ENCODE results near the gene LHPP. TPM values are rescaled to one million over a fixed set of nuclear protein-coding genes. Genes with fewer than 3 reads are reported as not detected.
A peak's percentile ranks its signal among the peaks of the same experiment; 100 is the strongest.

The LHPP gene
- total and polyA plus RNA-seq, 11 donors: 5.6 to 23.5 (median 13.2) TPM

DNA sequence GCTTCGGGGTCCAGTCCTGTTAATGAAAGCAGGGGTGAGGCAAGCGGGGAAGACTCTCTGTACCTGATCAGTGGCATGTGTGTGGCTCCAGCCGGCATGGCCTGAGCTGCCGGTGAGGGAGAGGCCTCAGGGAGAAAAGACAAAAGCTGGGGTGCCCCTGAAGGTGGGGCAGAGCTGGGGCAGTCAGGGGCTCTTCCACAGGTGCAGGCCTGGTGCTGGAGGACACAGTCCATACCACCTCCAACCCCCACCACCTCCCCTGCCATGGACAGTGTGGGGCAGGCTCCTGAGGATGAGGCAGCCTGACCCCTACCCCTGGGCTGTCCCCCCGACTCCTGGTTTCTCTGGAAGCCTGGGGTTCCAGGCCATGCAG is 129.5 kb downstream of the LHPP start:
- ATAC-seq: no peak
- no peak for TF ChIP-seq POLR2A (IDR thresholded peaks at IDR 0.05)
- TF ChIP-seq, protein P1, sequence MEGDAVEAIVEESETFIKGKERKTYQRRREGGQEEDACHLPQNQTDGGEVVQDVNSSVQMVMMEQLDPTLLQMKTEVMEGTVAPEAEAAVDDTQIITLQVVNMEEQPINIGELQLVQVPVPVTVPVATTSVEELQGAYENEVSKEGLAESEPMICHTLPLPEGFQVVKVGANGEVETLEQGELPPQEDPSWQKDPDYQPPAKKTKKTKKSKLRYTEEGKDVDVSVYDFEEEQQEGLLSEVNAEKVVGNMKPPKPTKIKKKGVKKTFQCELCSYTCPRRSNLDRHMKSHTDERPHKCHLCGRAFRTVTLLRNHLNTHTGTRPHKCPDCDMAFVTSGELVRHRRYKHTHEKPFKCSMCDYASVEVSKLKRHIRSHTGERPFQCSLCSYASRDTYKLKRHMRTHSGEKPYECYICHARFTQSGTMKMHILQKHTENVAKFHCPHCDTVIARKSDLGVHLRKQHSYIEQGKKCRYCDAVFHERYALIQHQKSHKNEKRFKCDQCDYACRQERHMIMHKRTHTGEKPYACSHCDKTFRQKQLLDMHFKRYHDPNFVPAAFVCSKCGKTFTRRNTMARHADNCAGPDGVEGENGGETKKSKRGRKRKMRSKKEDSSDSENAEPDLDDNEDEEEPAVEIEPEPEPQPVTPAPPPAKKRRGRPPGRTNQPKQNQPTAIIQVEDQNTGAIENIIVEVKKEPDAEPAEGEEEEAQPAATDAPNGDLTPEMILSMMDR (IDR thresholded peaks at IDR 0.05): no peak
- peak in 3 of 5 donors; percentile 9 to 32 (median 19) for DNase-seq
- Histone ChIP-seq H3K4me3 (no peak overlapping the region), H3K9me3 (peaks cover 0 to 6% (median 0%) of the 10 kb centered on the region in 12 donors), H3K4me1 (peaks cover 0 to 22% (median 12%) of the 10 kb centered on the region in 12 donors), H3K36me3 (no peaks in the 10 kb centered on the region), H3K27me3 (no peaks in the 10 kb centered on the region), H3K27ac (no peak overlapping the region)
- 83 to 91% (median 88%) methylated on average over 4 to 5 of the region's 5 CpGs for WGBS, 4 donors
- intact Hi-C loops (cut with DNase I): no loop called here

DNA sequence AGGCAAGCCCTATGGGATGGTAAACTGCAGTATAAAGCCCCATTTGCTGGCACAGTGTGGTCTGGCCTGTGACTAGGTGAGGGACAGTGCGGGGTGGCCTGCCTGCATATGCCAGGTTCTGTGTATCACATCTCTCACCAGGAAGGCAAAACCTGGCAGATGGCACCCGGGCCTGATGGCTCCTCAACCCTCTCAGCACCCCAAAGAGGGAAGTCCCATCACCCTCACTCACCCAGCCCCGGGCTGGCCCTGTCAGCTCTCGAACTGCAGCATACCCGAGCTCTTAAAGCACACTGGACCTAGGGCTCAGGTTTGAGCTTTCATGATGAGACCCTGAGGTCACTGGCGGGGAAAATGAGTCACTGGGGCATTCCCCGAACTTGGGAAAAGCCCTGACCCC is 130.5 kb downstream of the LHPP start:
- H3K4me1 ChIP-seq: peaks cover 0 to 22% (median 12%) of the 10 kb centered on the region in 12 donors
- 92 to 94% (median 93%) methylated on average over 5 to 7 of the region's 7 CpGs for WGBS, 4 donors
- ATAC-seq (no peak), DNase-seq (peak in 3 of 5 donors; percentile 5 to 45 (median 18))
- H3K27me3 ChIP-seq: no peaks in the 10 kb centered on the region
- H3K27ac ChIP-seq: no peak overlapping the region
- no peaks in the 10 kb centered on the region for H3K36me3 ChIP-seq
- no peak overlapping the region for H3K4me3 ChIP-seq
- intact Hi-C loops (cut with DNase I): no loop called here
- TF ChIP-seq, protein P1 (IDR thresholded peaks at IDR 0.05): no peak
- TF ChIP-seq POLR2A (IDR thresholded peaks at IDR 0.05): no peak
- H3K9me3 ChIP-seq: peaks cover 0 to 6% (median 0%) of the 10 kb centered on the region in 12 donors

DNA sequence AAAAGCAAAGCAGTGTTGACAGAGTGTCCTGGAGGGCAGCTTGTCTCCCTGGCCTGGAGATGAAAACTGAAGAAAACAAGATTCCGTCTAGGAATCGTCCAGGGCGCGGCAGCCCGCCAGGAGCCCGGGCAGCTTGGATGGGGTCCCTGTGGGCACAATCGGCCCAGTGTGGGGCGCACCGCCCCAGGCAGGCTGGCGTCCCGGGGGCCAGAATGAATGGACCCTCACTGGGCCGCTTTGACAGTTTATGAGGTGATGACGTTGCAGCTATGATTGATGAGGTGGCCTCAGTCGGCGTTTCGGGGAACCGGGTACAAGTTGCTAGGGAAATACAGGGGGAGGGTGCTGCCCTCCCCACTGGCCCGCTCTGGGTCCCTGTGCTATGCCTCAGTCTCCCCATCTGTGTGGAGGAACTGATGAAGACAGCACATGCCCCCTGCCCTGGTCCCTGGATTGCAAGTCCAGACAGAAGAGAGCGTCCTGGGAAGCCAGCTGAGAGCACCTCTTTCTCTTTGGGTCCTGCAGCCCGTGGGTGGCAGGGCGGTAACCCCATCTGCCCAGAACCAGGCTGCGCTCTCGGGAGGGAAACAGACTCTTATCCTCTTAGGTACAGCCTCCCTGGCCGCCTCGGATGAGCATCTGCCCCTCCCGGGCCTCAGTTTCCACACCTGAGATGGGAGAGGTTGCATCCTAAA is 131.3 kb downstream of the LHPP start:
- DNase-seq (peak in 3 of 5 donors; percentile 6 to 54 (median 25)), ATAC-seq (no peak)
- Histone ChIP-seq H3K27ac (no peak overlapping the region), H3K36me3 (no peaks in the 10 kb centered on the region), H3K4me1 (peaks cover 0 to 19% (median 12%) of the 10 kb centered on the region in 12 donors), H3K4me3 (no peak overlapping the region), H3K27me3 (no peaks in the 10 kb centered on the region), H3K9me3 (peaks cover 0 to 6% (median 0%) of the 10 kb centered on the region in 12 donors)
- 89 to 94% (median 92%) methylated on average over 11 to 26 of the region's 26 CpGs for WGBS, 4 donors
- no peak for TF ChIP-seq POLR2A (IDR thresholded peaks at IDR 0.05)
- TF ChIP-seq, protein P1 (IDR thresholded peaks at IDR 0.05): no peak
- intact Hi-C loops (cut with DNase I): no loop called here

DNA sequence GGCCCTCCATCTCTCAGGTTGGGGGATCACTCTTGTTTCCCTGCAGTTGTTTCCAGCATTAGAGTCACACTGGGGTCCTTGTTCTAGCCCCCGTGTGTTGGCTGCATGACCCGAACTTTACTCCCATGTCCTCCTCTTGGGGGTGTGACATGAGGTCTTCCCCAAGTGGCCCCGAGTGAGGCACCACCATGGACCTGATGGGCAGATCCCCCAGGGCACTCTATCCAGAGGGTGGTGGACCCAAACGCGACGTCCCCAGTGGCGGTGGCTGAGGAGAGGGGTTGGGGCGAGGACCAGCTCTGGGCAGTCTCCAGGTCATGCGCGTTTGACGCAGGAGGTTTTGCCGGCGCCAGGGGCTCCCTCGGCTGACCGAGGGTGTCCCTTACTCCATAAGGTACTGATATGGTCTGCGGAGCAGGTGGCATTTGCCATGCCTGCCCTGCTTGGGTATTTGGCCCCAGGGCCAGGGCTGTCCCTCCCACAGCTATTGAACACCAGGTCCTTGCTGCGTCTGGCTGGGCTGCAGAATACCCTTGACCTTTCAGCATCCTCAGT is 131.9 kb downstream of the LHPP start:
- Histone ChIP-seq H3K4me3 (no peak overlapping the region), H3K27ac (no peak overlapping the region), H3K27me3 (no peaks in the 10 kb centered on the region), H3K9me3 (peaks cover 0 to 6% (median 0%) of the 10 kb centered on the region in 12 donors), H3K4me1 (peaks cover 0 to 13% (median 9%) of the 10 kb centered on the region in 12 donors), H3K36me3 (no peaks in the 10 kb centered on the region)
- peak in 3 of 5 donors; percentile 15 to 63 (median 15) for DNase-seq
- intact Hi-C loops (cut with DNase I): no loop called here
- ATAC-seq: no peak
- WGBS, 4 donors: 90 to 97% (median 95%) methylated on average over 6 to 17 of the region's 17 CpGs
- TF ChIP-seq POLR2A (IDR thresholded peaks at IDR 0.05): no peak
- TF ChIP-seq, protein P1 (IDR thresholded peaks at IDR 0.05): no peak

Measured in heart left ventricle (tissue), 16 donors.